Aorta (tissue), 5 donors: Measurements from ENCODE around the gene EPSTI1. TPM values are rescaled to one million over a fixed set of nuclear protein-coding genes. Genes with fewer than 3 reads are reported as not detected.
"Not testable (repeated sequence)": the region's sequence is repeated elsewhere in the genome, so short reads cannot be mapped to it uniquely, and the experiment has no call there.

Source experiments
- ATAC-seq: fragments of 200-7000 bp; cut with Tn5 transposase; one replicate; pipeline ENCODE4 v1.9.1; 2022; ENCODE audit warnings: moderate library complexity; ENCODE audit not compliant: low FRiP score
- DNase-seq, 2 donors: peaks; one replicate each; pipeline ENCODE4 v3.0.0-alpha.2; 2020
- H3K27ac ChIP-seq, 2 donors: one replicate each; pipeline ENCODE4 v1.5.1; 2013; ENCODE audit warnings: low read length in 2 of 2, mild to moderate bottlenecking in 2 of 2, moderate library complexity in 2 of 2, control low read depth in 1 of 2, inconsistent platforms in 1 of 2, low read depth in 1 of 2
- H3K27me3 ChIP-seq, 2 donors: one replicate each; pipeline ENCODE4 v1.6.1; 2013; ENCODE audit warnings: control low read depth in 1 of 2, low read length in 1 of 2, mild to moderate bottlenecking in 1 of 2, moderate library complexity in 1 of 2; ENCODE audit not compliant: insufficient read depth in 2 of 2, control insufficient read depth in 1 of 2
- H3K36me3 ChIP-seq, 2 donors: one replicate each; pipeline ENCODE4 v1.6.1; 2013; ENCODE audit warnings: control low read depth in 1 of 2, low read length in 1 of 2, mild to moderate bottlenecking in 1 of 2; ENCODE audit not compliant: insufficient read depth in 2 of 2, control insufficient read depth in 1 of 2
- H3K4me1 ChIP-seq, 2 donors: one replicate each; pipeline ENCODE4 v1.6.1; 2013; ENCODE audit warnings: low read length in 2 of 2, control low read depth in 1 of 2, mild to moderate bottlenecking in 1 of 2, moderate library complexity in 1 of 2; ENCODE audit not compliant: insufficient read depth in 2 of 2, control insufficient read depth in 1 of 2
- H3K4me3 ChIP-seq, 2 donors: one replicate each; pipeline ENCODE4 v1.5.1; 2013; ENCODE audit warnings: low read length in 2 of 2, control low read depth in 1 of 2, mild to moderate bottlenecking in 1 of 2
- H3K9me3 ChIP-seq: one replicate; pipeline ENCODE4 v1.6.1; 2013; ENCODE audit warnings: mild to moderate bottlenecking, low read length; ENCODE audit not compliant: control insufficient read depth
- WGBS, 2 donors: extraction: QIAGEN DNeasy Blood & Tissue Kit; methylation state at CpG; one replicate each; pipeline ENCODE4 v1.1.7; 2013; 5-methylcytosine and 5-hydroxymethylcytosine counted together
- intact Hi-C, 2 donors: fragments of 100-400 bp; cut with DNase I; formaldehyde crosslinking; loops; one replicate each; pipeline versions ENCODE4 v1.14.2 to v1.15.0; 2022
- long read RNA-seq, 2 donors: library from polyadenylated mRNA; unstranded; transcript quantifications; one replicate each; pipeline ENCODE4 v2.0.0, GENCODE V29; 2020 to 2021
- polyA plus RNA-seq, 2 donors: library from polyadenylated mRNA; stranded (reverse); fragments of 200-250 nt; gene quantifications; one replicate each; pipeline ENCODE4 v1.2.3, GENCODE V29; 2013
- total RNA-seq, 2 donors: library from RNA; stranded (reverse); fragmentation: NEBNext Ultra II Directional; extraction: Animal tissue kit (Norgen Biotek cat#: 25700); gene quantifications; one replicate each; pipeline ENCODE4 v1.2.1, GENCODE V29; 2021
- donor health status: healthy with polysubstance abuse.
- donor health status: Bipolar disorder and iron deficiency.
- donor health status: DM: no; HTN: no; CAD: no.
- donor health status: DM: no; HTN: no; CAD: no.
- donor health status: DM: yes; HTN: yes; CAD: no.

Gene EPSTI1
- 10 to 100 TPM; 12.1 to 13.6 TPM for total RNA-seq
- polyA plus RNA-seq: 1 to 10 TPM; 2.7 to 3.6 TPM
- long read RNA-seq, donor 1, transcript EPSTI1-201 (11 exons, 3,114 nt): major isoform, 11 of 21 reads
- long read RNA-seq, donor 1, partial matches to known transcripts: 0 of 21 reads
- long read RNA-seq, donor 1, other reads (novel, unspliced or antisense): 7 of 21 reads
- long read RNA-seq, donor 2, transcript EPSTI1-201 (11 exons, 3,114 nt): major isoform, 5 of 6 reads
- long read RNA-seq, donor 2, partial matches to known transcripts: 0 of 6 reads
- long read RNA-seq, donor 2, other reads (novel, unspliced or antisense): 1 of 6 reads

DNA sequence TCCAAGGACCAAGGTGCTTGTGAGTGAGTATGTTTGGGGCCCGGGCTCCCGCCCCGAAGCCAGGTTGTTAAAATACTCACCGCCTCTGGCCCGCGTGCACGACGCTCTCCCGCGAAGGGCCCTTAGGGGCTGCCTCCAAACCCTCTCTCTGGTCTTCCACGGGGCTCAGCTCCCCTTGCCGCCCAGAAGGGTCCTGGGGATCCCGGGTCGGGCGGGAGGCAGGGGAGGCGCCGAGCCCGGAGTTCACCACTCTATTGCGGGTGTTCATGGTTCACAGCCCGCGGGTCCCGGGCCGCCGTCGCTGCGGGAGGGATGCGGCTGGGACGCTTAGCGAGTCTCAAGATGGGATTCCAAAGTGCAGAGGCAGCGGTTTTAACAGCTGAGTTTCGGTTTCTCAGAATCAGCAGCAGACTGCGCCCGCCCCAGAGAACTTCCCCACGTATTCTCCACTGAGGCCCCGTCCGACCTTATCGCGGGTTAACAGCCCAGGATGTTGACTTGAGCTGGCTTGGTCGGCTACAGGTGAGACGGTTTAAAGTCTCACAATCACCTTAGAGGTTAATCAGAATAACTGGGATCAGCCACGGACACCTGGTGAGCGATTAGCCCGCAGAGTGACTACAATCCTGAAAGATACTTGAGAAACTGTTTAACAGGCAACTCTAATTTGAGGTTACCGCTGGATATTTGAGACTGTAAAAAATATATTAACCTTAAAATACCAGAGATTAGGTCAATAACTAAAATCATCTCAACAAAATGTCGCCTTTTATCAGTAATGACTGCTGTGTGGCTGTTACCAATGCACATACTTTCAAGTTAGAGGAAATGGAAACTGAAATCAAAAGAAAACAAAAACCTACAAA lies at the start of gene EPSTI1:
EPSTI1 (minus strand) TSS at position 344 of the 866 bp plus-strand sequence; CDS start at position 268, 76 bp downstream.
- Histone ChIP-seq H3K27ac (no peak within 1 kb of the TSS), H3K9me3 (no peaks in the 10 kb centered on the region), H3K36me3 (no peaks in the 10 kb centered on the region), H3K4me3 (peak within 1 kb of the TSS; percentile 79 to 92), H3K4me1 (no peaks in the 10 kb centered on the region), H3K27me3 (no peaks in the 10 kb centered on the region)
- ATAC-seq: peak; percentile 85
- intact Hi-C loops: no loop called here
- WGBS, 2 donors: 3 to 5% methylated on average over 44 to 45 of the region's 45 CpGs
- peak; percentile 81 to 86 for DNase-seq

GRCh38 chr13:43041369-43041921 lies 49.4 kb upstream of the EPSTI1 start:
- no peaks in the 10 kb centered on the region for H3K4me1 ChIP-seq
- peaks cover 0 to 1% of the 10 kb centered on the region in 2 donors for H3K36me3 ChIP-seq
- no peak overlapping the region for H3K4me3 ChIP-seq
- 94 to 95% methylated on average over 1 of the region's 1 CpG for WGBS, 2 donors
- no peak for DNase-seq
- no peak overlapping the region for H3K27ac ChIP-seq
- intact Hi-C loops: no loop called here
- H3K27me3 ChIP-seq: no peaks in the 10 kb centered on the region
- ATAC-seq: no peak
- no peaks in the 10 kb centered on the region for H3K9me3 ChIP-seq

GRCh38 chr13:43040581-43041368 lies 48.7 kb upstream of the EPSTI1 start:
- H3K27ac ChIP-seq, intact Hi-C loops, ATAC-seq, H3K4me3 ChIP-seq, H3K36me3 ChIP-seq, DNase-seq, H3K4me1 ChIP-seq, H3K9me3 ChIP-seq, H3K27me3 ChIP-seq: not testable (repeated sequence)
- 90 to 97% methylated on average over 13 of the region's 13 CpGs for WGBS, 2 donors

GRCh38 chr13:43039966-43040365 lies 47.9 kb upstream of the EPSTI1 start:
- H3K36me3 ChIP-seq: peaks cover 0 to 1% of the 10 kb centered on the region in 2 donors
- no peaks in the 10 kb centered on the region for H3K27me3 ChIP-seq
- H3K4me1 ChIP-seq: peaks cover 0 to 1% of the 10 kb centered on the region in 2 donors
- WGBS, 2 donors: 69 to 81% methylated on average over 2 of the region's 2 CpGs
- H3K4me3 ChIP-seq: no peak overlapping the region
- no peak overlapping the region for H3K27ac ChIP-seq
- H3K9me3 ChIP-seq: no peaks in the 10 kb centered on the region
- intact Hi-C loops: no loop called here
- no peak for DNase-seq
- ATAC-seq: no peak

DNA sequence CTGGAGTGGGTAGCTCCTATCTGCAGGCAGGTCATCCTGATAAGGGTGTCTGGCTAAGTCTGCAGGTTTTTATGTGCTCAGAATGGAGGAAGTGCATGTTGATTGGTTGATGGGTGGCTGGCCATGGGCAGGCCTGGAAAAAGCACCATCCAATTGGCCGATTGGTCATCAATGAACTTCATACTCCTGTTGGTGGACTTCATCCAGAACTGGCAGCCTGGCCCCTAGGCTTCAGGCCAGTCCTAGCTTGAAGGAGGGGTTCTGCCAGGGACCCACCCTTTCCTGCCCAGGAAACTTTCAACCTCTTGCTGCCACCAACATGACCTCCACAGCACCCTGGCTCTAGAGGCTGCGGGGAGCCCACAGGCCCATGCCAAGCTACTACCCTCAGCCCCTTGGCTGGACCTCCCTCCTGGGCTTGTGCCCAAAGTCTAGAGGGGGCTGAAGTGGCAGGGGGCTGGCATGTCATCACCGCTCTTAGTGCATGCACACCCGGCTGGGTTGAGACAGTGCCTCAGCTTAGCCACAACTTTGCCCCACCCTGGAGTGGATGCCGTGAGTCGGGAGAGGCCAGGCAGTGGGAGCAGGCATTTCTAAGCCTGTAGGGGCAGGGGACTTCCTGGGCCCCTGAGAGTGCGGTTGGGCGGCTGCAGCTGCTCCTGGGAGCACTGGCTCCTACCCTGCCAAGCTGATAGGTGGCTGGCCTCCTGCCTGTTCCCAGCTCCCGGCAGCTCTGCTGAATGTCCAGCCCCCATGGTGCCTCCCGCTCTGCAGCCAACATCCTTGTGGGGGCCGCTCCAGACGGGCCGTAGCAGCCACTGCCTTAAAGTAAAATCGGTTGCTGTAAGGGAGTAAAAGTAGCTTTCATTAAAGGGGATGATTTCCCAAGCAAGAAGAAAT lies 44.6 kb upstream of the EPSTI1 start:
- Histone ChIP-seq H3K27ac (no peak overlapping the region), H3K4me1 (peaks cover 0 to 1% of the 10 kb centered on the region in 2 donors), H3K4me3 (no peak overlapping the region), H3K27me3 (no peaks in the 10 kb centered on the region), H3K36me3 (no peaks in the 10 kb centered on the region), H3K9me3 (no peaks in the 10 kb centered on the region)
- peak in 1 of 2 donors; percentile 61 for DNase-seq
- intact Hi-C loops: no loop called here
- ATAC-seq: peak; percentile 59
- WGBS, 2 donors: 23 to 25% methylated on average over 14 of the region's 14 CpGs

- DNase-seq (no peak), ATAC-seq (no peak)
- no peak overlapping the region for H3K27ac ChIP-seq
- H3K27me3 ChIP-seq: no peaks in the 10 kb centered on the region
- H3K9me3 ChIP-seq: no peaks in the 10 kb centered on the region
- peaks cover 0 to 1% of the 10 kb centered on the region in 2 donors for H3K4me1 ChIP-seq
- intact Hi-C loops: no loop called here
- no peaks in the 10 kb centered on the region for H3K36me3 ChIP-seq
- no peak overlapping the region for H3K4me3 ChIP-seq
- 97 to 98% methylated on average over 3 of the region's 3 CpGs for WGBS, 2 donors
Measured at GRCh38 chr13:43033038-43033437, 41.0 kb upstream of the EPSTI1 start.

GRCh38 chr13:43031881-43032280 lies 39.8 kb upstream of the EPSTI1 start:
- 91 to 94% methylated on average over 4 of the region's 4 CpGs for WGBS, 2 donors

More at GRCh38 chr13:43031881-43032280, 39.8 kb upstream of the EPSTI1 start:
- Histone ChIP-seq H3K27ac (no peak overlapping the region), H3K4me3 (no peak overlapping the region), H3K4me1 (peaks cover 0 to 1% of the 10 kb centered on the region in 2 donors), H3K36me3 (no peaks in the 10 kb centered on the region), H3K27me3 (no peaks in the 10 kb centered on the region), H3K9me3 (no peaks in the 10 kb centered on the region)
- no peak for DNase-seq
- no peak for ATAC-seq
- intact Hi-C loops: no loop called here
